HepG2 (cell line): ENCODE results near the gene ALDOA. TPM values are rescaled to one million over a fixed set of nuclear protein-coding genes. Genes with fewer than 3 reads are reported as not detected.
A peak's percentile ranks its signal among the peaks of the same experiment; 100 is the strongest.

Experiments
- CHD2 ChIP-seq: IDR thresholded peaks from 2 replicates; pipeline ENCODE4 v1.6.1; 2011; ENCODE audit warnings: low read depth, low read length, improper control_type of control experiment
- KLF16 ChIP-seq, 2 experiments: sonication (generic) in 1 of 2; formaldehyde crosslinking in 1 of 2; IDR thresholded peaks; 2 replicates each; pipeline versions ENCODE4 v1.6.1 to v1.8.0; 2016 to 2023; ENCODE audit warnings: missing genetic modification reagents in 2 of 2, missing compliant biosample characterization in 1 of 2
- MIER3 ChIP-seq: IDR thresholded peaks from 2 replicates; pipeline ENCODE4 v1.6.1; 2016; ENCODE audit warnings: missing compliant biosample characterization, borderline replicate concordance
- MLLT10 ChIP-seq: sonication (generic); formaldehyde crosslinking; IDR thresholded peaks from 2 replicates; pipeline ENCODE4 v1.4.0; 2020; ENCODE audit warnings: missing genetic modification reagents
- MTA1 ChIP-seq: sonication (generic); formaldehyde crosslinking; IDR thresholded peaks from 2 replicates; pipeline ENCODE4 v1.4.0; 2020; ENCODE audit warnings: missing genetic modification reagents, mild to moderate bottlenecking, borderline replicate concordance
- RARA ChIP-seq: IDR thresholded peaks from 2 replicates; pipeline ENCODE4 v1.6.1; 2016; ENCODE audit warnings: missing genetic modification reagents, missing compliant biosample characterization
- RBM39 ChIP-seq: fragments of 200-400 bp; formaldehyde crosslinking; IDR thresholded peaks from one replicate; pipeline ENCODE4 v1.6.1; 2018; ENCODE audit warnings: antibody characterized with exemption, mild to moderate bottlenecking, low read depth, low read length; ENCODE audit not compliant: poor library complexity, severe bottlenecking
- SMARCC2 ChIP-seq: fragments of 450-650 bp; IDR thresholded peaks from 2 replicates; pipeline ENCODE4 v1.6.1; 2017; ENCODE audit warnings: antibody characterized with exemption, mild to moderate bottlenecking
- SRSF1 ChIP-seq: fragments of 200-400 bp; formaldehyde crosslinking; optimal IDR thresholded peaks from 2 replicates; pipeline ENCODE3; 2017; ENCODE audit warnings: mild to moderate bottlenecking, low read depth, low read length, moderate library complexity
- ZBTB40 ChIP-seq, 2 experiments: fragments of 450-650 bp in 1 of 2; sonication (generic) in 1 of 2; formaldehyde crosslinking in 1 of 2; IDR thresholded peaks; 2 replicates each; pipeline versions ENCODE4 v1.6.1 to v1.8.0; 2016 to 2022; ENCODE audit warnings: antibody characterized with exemption in 1 of 2, mild to moderate bottlenecking in 1 of 2, missing genetic modification reagents in 1 of 2
- ZBTB7B ChIP-seq: sonication (generic); formaldehyde crosslinking; IDR thresholded peaks from 2 replicates; pipeline ENCODE4 v1.4.0; 2020; ENCODE audit warnings: missing genetic modification reagents
- ZEB1 ChIP-seq: IDR thresholded peaks from 2 replicates; pipeline ENCODE4 v1.6.1; 2012; ENCODE audit warnings: mild to moderate bottlenecking, low read depth, inconsistent platforms; ENCODE audit not compliant: insufficient replicate concordance
- ZHX1 ChIP-seq: sonication (generic); formaldehyde crosslinking; IDR thresholded peaks from 2 replicates; pipeline ENCODE4 v1.8.1; 2022; ENCODE audit warnings: low read depth, mild to moderate bottlenecking, missing genetic modification reagents
- ZNF337 ChIP-seq: sonication (generic); formaldehyde crosslinking; IDR thresholded peaks from 2 replicates; pipeline ENCODE4 v1.5.1; 2020; ENCODE audit warnings: missing genetic modification reagents, low read depth, mild to moderate bottlenecking, borderline replicate concordance
- ZNF644 ChIP-seq: IDR thresholded peaks from 2 replicates; pipeline ENCODE4 v1.6.1; 2016; ENCODE audit warnings: low read depth
- polyA plus RNA-seq, 8 experiments: library from polyadenylated mRNA; depleted of rRNA in 3 of 8; stranded (reverse) in 7 of 8; unstranded in 1 of 8; fragments of >200 nt; fragmentation: Illumina TruSeq in 4 of 8; extraction: Trizol in 4 of 8; gene quantifications; 2 replicates each; pipeline versions ENCODE4 v1.2.1 to v1.2.3, GENCODE V29; 2011 to 2016; ENCODE audit warnings: low read depth in 4 of 8, missing spikeins in 1 of 8, mixed read lengths in 1 of 8; ENCODE audit not compliant: insufficient read depth in 1 of 8
- total RNA-seq, 5 experiments: library from RNA; depleted of rRNA; stranded (reverse); fragments of >200 nt; fragmentation: Illumina TruSeq; extraction: Trizol; gene quantifications; 2 replicates each; pipeline ENCODE4 v1.2.3, GENCODE V29; 2016; ENCODE audit warnings: low read depth in 1 of 5

Gene ALDOA
- total and polyA plus RNA-seq, 2 of the 13 experiments (the other 11 are each of a cell fraction or from before 2014, with no cell fraction given) = 925 to 1,884 TPM

GRCh38 chr16:30065102-30065942, at the start of gene ALDOA (continued):
- TF ChIP-seq SMARCC2 (no peak), MLLT10 (CRISPR knock-in tag) (no peak), KLF16 (CRISPR knock-in tag; IDR thresholded peaks at IDR 0.05) (peak in 1 of 2 experiments; percentile 93; a peak in 3 of 4 replicates), ZNF337 (no peak), MIER3 (CRISPR knock-in tag) (peak; percentile 86; the same call in 1 of the 2 replicates), RARA (CRISPR knock-in tag) (peak; percentile 73), RBM39 (peak; percentile 98), ZEB1 (peak; percentile 55), ZBTB7B (no peak; the same call in none of the 2 replicates), SRSF1 (no peak), MTA1 (CRISPR knock-in tag) (peak; percentile 67; the same call in 1 of the 2 replicates), ZHX1 (CRISPR knock-in tag) (peak; percentile 74; the same call in 1 of the 2 replicates), CHD2 (peak; percentile 77), ZNF644 (CRISPR knock-in tag) (0 out of 2 replicates have a peak, but pooled peaks have one; percentile 6), ZBTB40 (IDR thresholded peaks at IDR 0.05) (no peak), ZBTB40 (CRISPR knock-in tag; IDR thresholded peaks at IDR 0.05) (peak; percentile 91)
